Measurements from ENCODE around the gene ELK4.

Gene ELK4

GRCh38 chr1:205612556-205612955 lies 19.3 kb downstream of the ELK4 start:
- TF ChIP-seq, protein P1, sequence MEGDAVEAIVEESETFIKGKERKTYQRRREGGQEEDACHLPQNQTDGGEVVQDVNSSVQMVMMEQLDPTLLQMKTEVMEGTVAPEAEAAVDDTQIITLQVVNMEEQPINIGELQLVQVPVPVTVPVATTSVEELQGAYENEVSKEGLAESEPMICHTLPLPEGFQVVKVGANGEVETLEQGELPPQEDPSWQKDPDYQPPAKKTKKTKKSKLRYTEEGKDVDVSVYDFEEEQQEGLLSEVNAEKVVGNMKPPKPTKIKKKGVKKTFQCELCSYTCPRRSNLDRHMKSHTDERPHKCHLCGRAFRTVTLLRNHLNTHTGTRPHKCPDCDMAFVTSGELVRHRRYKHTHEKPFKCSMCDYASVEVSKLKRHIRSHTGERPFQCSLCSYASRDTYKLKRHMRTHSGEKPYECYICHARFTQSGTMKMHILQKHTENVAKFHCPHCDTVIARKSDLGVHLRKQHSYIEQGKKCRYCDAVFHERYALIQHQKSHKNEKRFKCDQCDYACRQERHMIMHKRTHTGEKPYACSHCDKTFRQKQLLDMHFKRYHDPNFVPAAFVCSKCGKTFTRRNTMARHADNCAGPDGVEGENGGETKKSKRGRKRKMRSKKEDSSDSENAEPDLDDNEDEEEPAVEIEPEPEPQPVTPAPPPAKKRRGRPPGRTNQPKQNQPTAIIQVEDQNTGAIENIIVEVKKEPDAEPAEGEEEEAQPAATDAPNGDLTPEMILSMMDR (IDR thresholded peaks at IDR 0.05; ENCODE audit: low read depth, low read length): no peak
- DNase-seq (ENCODE audit: extremely low read depth, low read depth): no peak

GRCh38 chr1:205612104-205612503 lies 19.7 kb downstream of the ELK4 start:
- TF ChIP-seq, protein P1 (IDR thresholded peaks at IDR 0.05; ENCODE audit: low read depth, low read length): no peak
- DNase-seq (ENCODE audit: extremely low read depth, low read depth): no peak

GRCh38 chr1:205610901-205611466 lies 20.8 kb downstream of the ELK4 start:
- DNase-seq (ENCODE audit: extremely low read depth, low read depth): no peak
- TF ChIP-seq, protein P1 (IDR thresholded peaks at IDR 0.05; ENCODE audit: low read depth, low read length): no peak

GRCh38 chr1:205610036-205610435 lies 21.8 kb downstream of the ELK4 start:
- TF ChIP-seq, protein P1 (IDR thresholded peaks at IDR 0.05; ENCODE audit: low read depth, low read length): no peak
- DNase-seq (ENCODE audit: extremely low read depth, low read depth): no peak

DNA sequence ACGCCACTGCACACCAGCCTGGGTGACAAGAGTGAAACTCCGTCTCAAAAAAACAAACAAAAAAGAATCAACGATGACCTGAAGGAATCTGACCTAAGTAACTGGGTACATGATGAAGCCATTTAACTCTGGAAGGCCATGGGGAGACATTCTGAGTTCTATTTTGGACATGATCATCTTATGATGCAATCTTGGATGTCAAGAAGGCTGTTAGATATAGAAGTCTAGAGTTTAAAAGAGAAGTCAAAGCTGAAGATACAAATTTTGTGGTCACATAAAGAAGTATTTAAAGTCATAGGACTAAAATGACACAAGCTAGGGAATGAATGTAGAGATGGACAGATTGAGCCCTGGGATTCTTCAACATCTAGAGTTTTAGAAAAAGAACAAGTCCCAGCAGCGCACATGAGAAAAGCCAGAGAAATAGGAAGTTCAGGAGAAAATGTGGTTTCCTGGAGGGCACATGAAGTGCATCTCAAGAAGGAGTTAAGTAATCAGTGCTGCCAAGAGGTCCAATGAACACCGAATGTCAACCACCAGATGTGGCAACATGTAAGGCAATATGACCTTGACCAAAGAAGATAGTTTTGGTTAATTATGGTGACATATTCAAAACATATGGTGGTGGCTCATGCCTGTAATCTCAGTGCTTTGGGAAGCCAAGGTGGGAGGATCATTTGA lies 26.8 kb downstream of the ELK4 start:
- peak; percentile 49 for DNase-seq (ENCODE audit: extremely low read depth, low read depth)
- TF ChIP-seq, protein P1 (IDR thresholded peaks at IDR 0.05; ENCODE audit: low read depth, low read length): no peak

GRCh38 chr1:205604059-205604458 lies 27.8 kb downstream of the ELK4 start:
- DNase-seq (ENCODE audit: extremely low read depth, low read depth): no peak
- TF ChIP-seq, protein P1 (IDR thresholded peaks at IDR 0.05; ENCODE audit: low read depth, low read length): no peak

GRCh38 chr1:205601205-205601604 lies 30.6 kb downstream of the ELK4 start:
- TF ChIP-seq, protein P1 (IDR thresholded peaks at IDR 0.05; ENCODE audit: low read depth, low read length): no peak
- no peak for DNase-seq (ENCODE audit: extremely low read depth, low read depth)

Measured in AG09319 (cell line).